OCI-LY3 (cell line): Measurements from ENCODE around the gene SLC7A1.

ENCODE experiments used
- EZH2phosphoT487 ChIP-seq: fragments of 200-600 bp; shearing (Covaris generic); IDR thresholded peaks from 2 replicates; pipeline ENCODE4 v1.6.1; 2018; ENCODE audit warnings: antibody characterized with exemption, mixed run types, low read depth
- TF ChIP-seq, protein P1 (sequence below): fragments of 200-600, 300-600 bp; sonication (generic); IDR thresholded peaks from 2 replicates; pipeline ENCODE4 v1.5.1; 2014; ENCODE audit warnings: antibody characterized with exemption, low read length, low read depth

DNA sequence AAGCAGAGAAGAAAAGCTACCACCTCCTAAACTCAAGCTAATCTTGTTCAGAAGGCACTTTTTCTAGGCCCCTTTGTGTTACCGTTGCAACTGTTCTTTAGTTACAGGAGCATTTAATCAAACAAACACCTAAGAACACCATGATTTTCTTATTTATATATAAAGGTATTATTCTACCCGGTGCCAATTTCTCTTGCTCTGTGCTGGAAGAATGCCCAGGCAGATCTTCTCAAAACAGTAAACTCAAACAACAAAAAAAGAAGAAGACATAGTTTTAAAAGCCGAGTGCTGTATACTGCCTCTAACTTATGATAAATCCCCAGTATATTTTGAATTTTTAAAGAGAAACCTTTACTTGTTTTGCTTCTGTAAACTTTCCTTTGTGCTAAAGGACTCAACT is 20.4 kb downstream of the SLC7A1 start:
- TF ChIP-seq EZH2phosphoT487: no peak
- TF ChIP-seq, protein P1, sequence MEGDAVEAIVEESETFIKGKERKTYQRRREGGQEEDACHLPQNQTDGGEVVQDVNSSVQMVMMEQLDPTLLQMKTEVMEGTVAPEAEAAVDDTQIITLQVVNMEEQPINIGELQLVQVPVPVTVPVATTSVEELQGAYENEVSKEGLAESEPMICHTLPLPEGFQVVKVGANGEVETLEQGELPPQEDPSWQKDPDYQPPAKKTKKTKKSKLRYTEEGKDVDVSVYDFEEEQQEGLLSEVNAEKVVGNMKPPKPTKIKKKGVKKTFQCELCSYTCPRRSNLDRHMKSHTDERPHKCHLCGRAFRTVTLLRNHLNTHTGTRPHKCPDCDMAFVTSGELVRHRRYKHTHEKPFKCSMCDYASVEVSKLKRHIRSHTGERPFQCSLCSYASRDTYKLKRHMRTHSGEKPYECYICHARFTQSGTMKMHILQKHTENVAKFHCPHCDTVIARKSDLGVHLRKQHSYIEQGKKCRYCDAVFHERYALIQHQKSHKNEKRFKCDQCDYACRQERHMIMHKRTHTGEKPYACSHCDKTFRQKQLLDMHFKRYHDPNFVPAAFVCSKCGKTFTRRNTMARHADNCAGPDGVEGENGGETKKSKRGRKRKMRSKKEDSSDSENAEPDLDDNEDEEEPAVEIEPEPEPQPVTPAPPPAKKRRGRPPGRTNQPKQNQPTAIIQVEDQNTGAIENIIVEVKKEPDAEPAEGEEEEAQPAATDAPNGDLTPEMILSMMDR: no peak
